WTC11 (cell line): ENCODE measurements around the gene RASGRP3. TPM values are rescaled to one million over a fixed set of nuclear protein-coding genes. Genes with fewer than 3 reads are reported as not detected.

Experiments
- ATAC-seq: fragments of 200-7000 bp; cut with Tn5 transposase; 2 replicates; pipeline ENCODE4 v1.10.0; 2021; ENCODE audit warnings: mild to moderate bottlenecking, moderate library complexity
- CTCF ChIA-PET: fragments of 300-600 bp; sonication (Branson Sonifier 250); formaldehyde crosslinking; loops from one replicate; lab custom pipeline; 2021; ENCODE audit warnings: antibody characterized with exemption; lab: Charles Lee
- POLR2A ChIA-PET: fragments of 350-600 bp; sonication (Branson Sonifier 250); formaldehyde crosslinking; loops from one replicate; lab custom pipeline; 2021; ENCODE audit warnings: antibody characterized with exemption; lab: Charles Lee
- DNase-seq: peaks from one replicate; pipeline ENCODE4 v3.0.0; 2021; ENCODE audit warnings: low spot score
- H3K27ac Mint-ChIP-seq: 2 replicates; pipeline ENCODE4 v1.8.0; 2021; ENCODE audit warnings: mixed read lengths
- H3K27me3 Mint-ChIP-seq: 2 replicates; pipeline ENCODE4 v1.8.0; 2021; ENCODE audit warnings: low read depth, mild to moderate bottlenecking, moderate library complexity, mixed read lengths
- H3K36me3 Mint-ChIP-seq: 2 replicates; pipeline ENCODE4 v1.8.0; 2021; ENCODE audit warnings: mixed read lengths
- H3K4me1 Mint-ChIP-seq: 2 replicates; pipeline ENCODE4 v1.8.0; 2022; ENCODE audit warnings: mixed read lengths
- H3K4me3 Mint-ChIP-seq: 2 replicates; pipeline ENCODE4 v1.8.0; 2021; ENCODE audit warnings: mild to moderate bottlenecking, moderate library complexity, mixed read lengths
- H3K9me3 Mint-ChIP-seq: 2 replicates; pipeline ENCODE4 v1.8.0; 2021; ENCODE audit warnings: mixed read lengths
- ATF1 ChIP-seq: sonication (generic); formaldehyde crosslinking; IDR thresholded peaks from 2 replicates; pipeline ENCODE4 v1.8.1; 2023; ENCODE audit warnings: mild to moderate bottlenecking, moderate library complexity, missing genetic modification reagents
- CBFB ChIP-seq: sonication (generic); formaldehyde crosslinking; IDR thresholded peaks from 2 replicates; pipeline ENCODE4 v1.8.1; 2022; ENCODE audit warnings: mild to moderate bottlenecking, low read depth, missing genetic modification reagents
- ESRRA ChIP-seq: sonication (generic); formaldehyde crosslinking; IDR thresholded peaks from 2 replicates; pipeline ENCODE4 v1.8.1; 2022; ENCODE audit warnings: mild to moderate bottlenecking, missing genetic modification reagents, borderline replicate concordance
- GABPB1 ChIP-seq: sonication (generic); formaldehyde crosslinking; IDR thresholded peaks from 2 replicates; pipeline ENCODE4 v1.8.1; 2023; ENCODE audit warnings: mild to moderate bottlenecking, missing genetic modification reagents
- IRF2 ChIP-seq: sonication (generic); formaldehyde crosslinking; IDR thresholded peaks from 2 replicates; pipeline ENCODE4 v1.8.0; 2022; ENCODE audit warnings: low read depth, missing genetic modification reagents, borderline replicate concordance
- KAT7 ChIP-seq: sonication (generic); formaldehyde crosslinking; IDR thresholded peaks from 2 replicates; pipeline ENCODE4 v1.8.1; 2023; ENCODE audit warnings: missing genetic modification reagents, mild to moderate bottlenecking, borderline replicate concordance
- NFE2L1 ChIP-seq: sonication (generic); formaldehyde crosslinking; IDR thresholded peaks from 2 replicates; pipeline ENCODE4 v1.8.1; 2023; ENCODE audit warnings: missing genetic modification reagents
- NFYB ChIP-seq: sonication (generic); formaldehyde crosslinking; conservative IDR thresholded peaks from 2 replicates; pipeline ENCODE4 v1.8.0; 2022; ENCODE audit warnings: low read depth, missing genetic modification reagents
- NR1H2 ChIP-seq: sonication (generic); formaldehyde crosslinking; IDR thresholded peaks from 2 replicates; pipeline ENCODE4 v1.9.0; 2021; ENCODE audit warnings: mild to moderate bottlenecking, moderate library complexity, missing genetic modification reagents
- NR2C2 ChIP-seq: sonication (generic); formaldehyde crosslinking; IDR thresholded peaks from 2 replicates; pipeline ENCODE4 v1.8.0; 2022; ENCODE audit warnings: mild to moderate bottlenecking, missing genetic modification reagents
- SP1 ChIP-seq: sonication (generic); formaldehyde crosslinking; conservative IDR thresholded peaks from 2 replicates; pipeline ENCODE4 v1.8.1; 2022; ENCODE audit warnings: missing genetic modification reagents
- TP53 ChIP-seq: sonication (generic); formaldehyde crosslinking; IDR thresholded peaks from 2 replicates; pipeline ENCODE4 v1.8.1; 2023; ENCODE audit warnings: mild to moderate bottlenecking, missing genetic modification reagents
- ZNF232 ChIP-seq: sonication (generic); formaldehyde crosslinking; IDR thresholded peaks from 2 replicates; pipeline ENCODE4 v1.8.0; 2022; ENCODE audit warnings: mild to moderate bottlenecking, missing genetic modification reagents
- ZNF396 ChIP-seq: fragments of 250-450 bp; sonication (Bioruptor Pico); IDR thresholded peaks from 2 replicates; pipeline ENCODE4 v1.8.0; 2021; ENCODE audit warnings: mild to moderate bottlenecking, moderate library complexity, borderline replicate concordance
- ZNF416 ChIP-seq: fragments of 250-450 bp; sonication (Bioruptor Pico); IDR thresholded peaks from 2 replicates; pipeline ENCODE4 v1.9.0; 2021; ENCODE audit warnings: mild to moderate bottlenecking, inconsistent platforms
- ZNF423 ChIP-seq: fragments of 250-450 bp; sonication (Bioruptor Pico); IDR thresholded peaks from 2 replicates; pipeline ENCODE4 v2.1.2; 2022; ENCODE audit warnings: mild to moderate bottlenecking, moderate library complexity
- total RNA-seq: library from RNA; stranded (reverse); gene quantifications from 3 replicates; pipeline ENCODE4 v1.2.3, GENCODE V29; 2021
- TF ChIP-seq, protein P1 (sequence below): fragments of 250-450 bp; sonication (Bioruptor Pico); IDR thresholded peaks from 2 replicates; pipeline ENCODE4 v1.9.0; 2021; ENCODE audit warnings: moderate library complexity, mild to moderate bottlenecking, inconsistent platforms, borderline replicate concordance
- TF ChIP-seq, protein P2 (sequence below): fragments of 250-450 bp; sonication (Bioruptor Pico); IDR thresholded peaks from 2 replicates; pipeline ENCODE4 v1.9.0; 2021; ENCODE audit warnings: mild to moderate bottlenecking
- TF ChIP-seq, protein P3 (sequence below): sonication (generic); formaldehyde crosslinking; IDR thresholded peaks from 2 replicates; pipeline ENCODE4 v1.8.1; 2023; ENCODE audit warnings: mild to moderate bottlenecking, missing genetic modification reagents, moderate library complexity
- TF ChIP-seq, protein P4 (sequence below): sonication (generic); formaldehyde crosslinking; IDR thresholded peaks from 2 replicates; pipeline ENCODE4 v1.8.0; 2022; ENCODE audit warnings: mild to moderate bottlenecking, missing genetic modification reagents

Gene RASGRP3
- total RNA-seq, 1 experiment from 2014 or later, result 0.11 TPM

DNA sequence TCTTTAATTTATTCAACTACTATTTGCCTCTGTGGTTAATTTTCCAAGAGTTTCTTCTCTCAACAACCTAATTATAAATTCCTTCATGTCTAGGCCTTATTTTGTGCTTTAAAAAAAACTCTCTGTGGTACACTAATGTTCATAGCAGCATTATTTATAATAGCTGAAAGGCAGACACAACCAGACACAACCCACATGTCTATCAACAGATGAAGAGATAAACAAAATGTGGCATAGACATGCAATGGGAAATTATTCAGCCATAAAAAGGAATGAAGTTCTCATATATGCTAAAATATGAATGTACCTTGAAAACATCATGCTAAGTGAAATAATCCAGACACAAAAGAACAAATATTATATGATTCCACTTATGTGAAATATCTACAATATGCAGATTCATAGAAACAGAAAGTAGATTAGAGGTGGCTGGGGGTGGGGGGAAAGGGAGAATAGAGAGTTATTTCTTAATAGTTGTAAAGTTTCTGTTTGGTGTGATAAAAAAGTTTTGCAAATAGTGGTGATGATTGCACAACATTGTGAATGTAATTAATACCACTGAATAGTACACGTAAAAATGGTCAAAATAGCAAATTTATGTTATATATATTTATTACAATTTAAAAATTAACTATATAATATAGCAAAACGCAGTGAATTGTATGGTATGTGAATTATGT, 28.1 kb upstream of the RASGRP3 start:
- no peaks in the 10 kb centered on the region for H3K27me3 Mint-ChIP-seq
- TF ChIP-seq ESRRA (CRISPR knock-in tag), result no peak
- TF ChIP-seq KAT7 (CRISPR knock-in tag), result no peak
- TF ChIP-seq SP1, result no peak
- no peak for TF ChIP-seq ZNF396 (CRISPR knock-in tag)
- no peak for TF ChIP-seq ZNF416 (CRISPR knock-in tag)
- TF ChIP-seq TP53 (CRISPR knock-in tag), result no peak
- TF ChIP-seq NFYB (CRISPR knock-in tag), result no peak
- no peak for TF ChIP-seq IRF2 (CRISPR knock-in tag)
- TF ChIP-seq, protein P1, sequence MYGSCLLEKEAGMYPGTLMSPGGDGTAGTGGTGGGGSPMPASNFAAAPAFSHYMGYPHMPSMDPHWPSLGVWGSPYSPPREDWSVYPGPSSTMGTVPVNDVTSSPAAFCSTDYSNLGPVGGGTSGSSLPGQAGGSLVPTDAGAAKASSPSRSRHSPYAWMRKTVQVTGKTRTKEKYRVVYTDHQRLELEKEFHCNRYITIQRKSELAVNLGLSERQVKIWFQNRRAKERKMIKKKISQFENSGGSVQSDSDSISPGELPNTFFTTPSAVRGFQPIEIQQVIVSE (CRISPR knock-in tag), result no peak
- TF ChIP-seq, protein P2, sequence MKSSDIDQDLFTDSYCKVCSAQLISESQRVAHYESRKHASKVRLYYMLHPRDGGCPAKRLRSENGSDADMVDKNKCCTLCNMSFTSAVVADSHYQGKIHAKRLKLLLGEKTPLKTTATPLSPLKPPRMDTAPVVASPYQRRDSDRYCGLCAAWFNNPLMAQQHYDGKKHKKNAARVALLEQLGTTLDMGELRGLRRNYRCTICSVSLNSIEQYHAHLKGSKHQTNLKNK, result no peak
- TF ChIP-seq CBFB, result no peak
- TF ChIP-seq ZNF423, result no peak
- TF ChIP-seq ZNF232 (CRISPR knock-in tag), result no peak
- TF ChIP-seq, protein P3, sequence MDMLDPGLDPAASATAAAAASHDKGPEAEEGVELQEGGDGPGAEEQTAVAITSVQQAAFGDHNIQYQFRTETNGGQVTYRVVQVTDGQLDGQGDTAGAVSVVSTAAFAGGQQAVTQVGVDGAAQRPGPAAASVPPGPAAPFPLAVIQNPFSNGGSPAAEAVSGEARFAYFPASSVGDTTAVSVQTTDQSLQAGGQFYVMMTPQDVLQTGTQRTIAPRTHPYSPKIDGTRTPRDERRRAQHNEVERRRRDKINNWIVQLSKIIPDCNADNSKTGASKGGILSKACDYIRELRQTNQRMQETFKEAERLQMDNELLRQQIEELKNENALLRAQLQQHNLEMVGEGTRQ, result no peak
- no peak for TF ChIP-seq NFE2L1 (CRISPR knock-in tag)
- TF ChIP-seq, protein P4, sequence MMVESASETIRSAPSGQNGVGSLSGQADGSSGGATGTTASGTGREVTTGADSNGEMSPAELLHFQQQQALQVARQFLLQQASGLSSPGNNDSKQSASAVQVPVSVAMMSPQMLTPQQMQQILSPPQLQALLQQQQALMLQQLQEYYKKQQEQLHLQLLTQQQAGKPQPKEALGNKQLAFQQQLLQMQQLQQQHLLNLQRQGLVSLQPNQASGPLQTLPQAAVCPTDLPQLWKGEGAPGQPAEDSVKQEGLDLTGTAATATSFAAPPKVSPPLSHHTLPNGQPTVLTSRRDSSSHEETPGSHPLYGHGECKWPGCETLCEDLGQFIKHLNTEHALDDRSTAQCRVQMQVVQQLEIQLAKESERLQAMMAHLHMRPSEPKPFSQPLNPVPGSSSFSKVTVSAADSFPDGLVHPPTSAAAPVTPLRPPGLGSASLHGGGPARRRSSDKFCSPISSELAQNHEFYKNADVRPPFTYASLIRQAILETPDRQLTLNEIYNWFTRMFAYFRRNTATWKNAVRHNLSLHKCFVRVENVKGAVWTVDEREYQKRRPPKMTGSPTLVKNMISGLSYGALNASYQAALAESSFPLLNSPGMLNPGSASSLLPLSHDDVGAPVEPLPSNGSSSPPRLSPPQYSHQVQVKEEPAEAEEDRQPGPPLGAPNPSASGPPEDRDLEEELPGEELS (CRISPR knock-in tag), result no peak
- no peak for TF ChIP-seq NR2C2 (CRISPR knock-in tag)
- POLR2A ChIA-PET, result no interaction called here
- CTCF ChIA-PET, result no interaction called here
- H3K36me3 Mint-ChIP-seq, result peaks cover 11% of the 10 kb centered on the region
- DNase-seq (no peak), ATAC-seq (no peak)
- H3K4me3 Mint-ChIP-seq, result no peak overlapping the region
- peaks cover 21% of the 10 kb centered on the region for H3K9me3 Mint-ChIP-seq
- no peak overlapping the region for H3K27ac Mint-ChIP-seq
- no peaks in the 10 kb centered on the region for H3K4me1 Mint-ChIP-seq

DNA sequence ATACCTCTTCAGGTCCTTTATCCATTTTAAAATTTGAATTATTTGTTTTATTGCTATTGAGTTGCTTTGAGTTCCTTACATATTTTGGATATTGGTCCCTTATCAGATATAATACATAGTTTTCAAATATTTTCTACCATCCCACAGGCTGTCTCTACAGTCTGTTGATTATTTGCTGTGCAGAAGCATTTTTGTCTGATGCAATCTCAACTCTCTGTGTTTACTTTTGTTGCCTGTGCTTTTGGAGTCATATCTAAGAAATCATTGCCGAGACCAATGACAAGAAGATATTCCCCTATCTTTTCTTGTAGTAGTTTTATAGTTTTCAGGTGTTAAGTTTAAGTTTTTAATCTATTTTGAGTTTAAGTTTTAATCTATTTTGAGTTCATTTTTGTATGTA, 25.2 kb upstream of the RASGRP3 start:
- Mint-ChIP-seq H3K36me3 (peaks cover 17% of the 10 kb centered on the region), H3K27me3 (no peaks in the 10 kb centered on the region), H3K4me1 (no peaks in the 10 kb centered on the region), H3K4me3 (no peak overlapping the region), H3K9me3 (peaks cover 35% of the 10 kb centered on the region), H3K27ac (no peak overlapping the region)
- ChIA-PET POLR2A (no interaction called here), CTCF (interaction anchor here (1.2 kb wide), 1 partner anchor 132 kb away, joined by 3 read pairs; no protein-coding TSS in a partner anchor)
- no peak for DNase-seq
- no peak for ATAC-seq
- no peak for TF ChIP-seq NR1H2
- peak; percentile 89 for TF ChIP-seq GABPB1 (CRISPR knock-in tag)
- no peak for TF ChIP-seq ATF1 (CRISPR knock-in tag)
- no peak for TF ChIP-seq KAT7 (CRISPR knock-in tag)

DNA sequence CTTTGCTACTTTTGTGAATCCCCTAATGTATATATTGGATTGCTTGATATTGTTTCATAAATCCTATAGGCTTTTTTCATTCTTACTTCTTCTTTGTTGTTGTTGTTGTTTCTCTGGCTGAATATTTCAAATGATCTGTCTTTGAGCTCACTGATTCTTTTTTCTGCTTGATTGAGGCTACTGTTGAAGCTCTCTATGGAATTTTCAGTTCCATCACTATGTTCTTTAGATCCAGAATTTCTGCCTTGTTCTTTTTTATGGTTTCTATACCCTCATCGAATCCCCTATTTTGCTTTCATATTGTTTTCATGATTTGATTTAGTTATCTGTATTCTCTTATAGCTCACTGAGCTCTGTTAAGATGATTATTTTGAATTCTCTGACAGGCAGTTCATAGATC, 24.6 kb upstream of the RASGRP3 start:
- no peak for TF ChIP-seq KAT7 (CRISPR knock-in tag)
- peaks cover 17% of the 10 kb centered on the region for H3K36me3 Mint-ChIP-seq
- H3K27me3 Mint-ChIP-seq, result no peaks in the 10 kb centered on the region
- H3K9me3 Mint-ChIP-seq, result peaks cover 35% of the 10 kb centered on the region
- ATAC-seq (no peak), DNase-seq (no peak)
- no peak overlapping the region for H3K4me3 Mint-ChIP-seq
- no peak overlapping the region for H3K27ac Mint-ChIP-seq
- no peaks in the 10 kb centered on the region for H3K4me1 Mint-ChIP-seq
- ChIA-PET CTCF (interaction anchor here (1.2 kb wide), 1 partner anchor 132 kb away, joined by 3 read pairs; no protein-coding TSS in a partner anchor), POLR2A (interaction anchor here (0.6 kb wide), 1 partner anchor 303 kb away, joined by 4 read pairs; no protein-coding TSS in a partner anchor)
